ENCODE measurements around the gene RASSF5.

- TF ChIP-seq MXI1 (conservative IDR thresholded peaks at IDR 0.05; ENCODE audit: poor library complexity, severe bottlenecking), result no peak
- TF ChIP-seq, protein P1, sequence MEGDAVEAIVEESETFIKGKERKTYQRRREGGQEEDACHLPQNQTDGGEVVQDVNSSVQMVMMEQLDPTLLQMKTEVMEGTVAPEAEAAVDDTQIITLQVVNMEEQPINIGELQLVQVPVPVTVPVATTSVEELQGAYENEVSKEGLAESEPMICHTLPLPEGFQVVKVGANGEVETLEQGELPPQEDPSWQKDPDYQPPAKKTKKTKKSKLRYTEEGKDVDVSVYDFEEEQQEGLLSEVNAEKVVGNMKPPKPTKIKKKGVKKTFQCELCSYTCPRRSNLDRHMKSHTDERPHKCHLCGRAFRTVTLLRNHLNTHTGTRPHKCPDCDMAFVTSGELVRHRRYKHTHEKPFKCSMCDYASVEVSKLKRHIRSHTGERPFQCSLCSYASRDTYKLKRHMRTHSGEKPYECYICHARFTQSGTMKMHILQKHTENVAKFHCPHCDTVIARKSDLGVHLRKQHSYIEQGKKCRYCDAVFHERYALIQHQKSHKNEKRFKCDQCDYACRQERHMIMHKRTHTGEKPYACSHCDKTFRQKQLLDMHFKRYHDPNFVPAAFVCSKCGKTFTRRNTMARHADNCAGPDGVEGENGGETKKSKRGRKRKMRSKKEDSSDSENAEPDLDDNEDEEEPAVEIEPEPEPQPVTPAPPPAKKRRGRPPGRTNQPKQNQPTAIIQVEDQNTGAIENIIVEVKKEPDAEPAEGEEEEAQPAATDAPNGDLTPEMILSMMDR (IDR thresholded peaks at IDR 0.05; ENCODE audit: poor library complexity, severe bottlenecking), result no peak
- no peak for TF ChIP-seq POLR2AphosphoS5 (IDR thresholded peaks at IDR 0.05)
- no peak for TF ChIP-seq EZH2 (IDR thresholded peaks at IDR 0.05; ENCODE audit: borderline replicate concordance, insufficient read depth, low read length, poor library complexity, severe bottlenecking)
- TF ChIP-seq TAF1 (IDR thresholded peaks at IDR 0.05; ENCODE audit: low read depth), result no peak
Observed at GRCh38 chr1:206506405-206507283, 687 bp upstream of the RASSF5 start.

Data from neural cell (in vitro differentiated cells).